NCI-H2081 (cell line): ENCODE measurements around the gene PISD.

Experiments
- DNase-seq, 2 experiments: peaks; one replicate each; lab custom pipeline; 2025; lab: John Stamatoyannopoulos, UW

Gene PISD

DNA sequence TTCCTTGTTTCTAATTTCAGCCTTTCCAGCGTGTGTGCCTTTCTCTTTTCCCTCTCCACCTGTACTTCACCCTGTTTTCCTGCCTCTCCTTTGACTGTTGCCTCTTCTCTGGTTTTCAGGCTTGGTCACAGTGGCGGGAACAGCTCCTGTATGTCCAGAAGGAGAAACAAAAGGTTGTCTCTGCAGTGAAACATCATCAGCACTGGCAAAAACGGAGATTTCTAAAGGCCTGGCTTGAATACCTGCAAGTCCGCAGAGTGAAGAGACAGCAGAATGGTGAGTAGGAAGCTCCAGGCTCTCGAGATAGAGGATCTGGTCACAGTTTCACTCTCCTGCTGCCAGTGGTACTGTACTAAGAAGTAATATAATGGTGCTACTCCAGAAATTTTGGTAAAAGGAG, 89.1 kb downstream of the PISD start:
- no peak for DNase-seq

DNA sequence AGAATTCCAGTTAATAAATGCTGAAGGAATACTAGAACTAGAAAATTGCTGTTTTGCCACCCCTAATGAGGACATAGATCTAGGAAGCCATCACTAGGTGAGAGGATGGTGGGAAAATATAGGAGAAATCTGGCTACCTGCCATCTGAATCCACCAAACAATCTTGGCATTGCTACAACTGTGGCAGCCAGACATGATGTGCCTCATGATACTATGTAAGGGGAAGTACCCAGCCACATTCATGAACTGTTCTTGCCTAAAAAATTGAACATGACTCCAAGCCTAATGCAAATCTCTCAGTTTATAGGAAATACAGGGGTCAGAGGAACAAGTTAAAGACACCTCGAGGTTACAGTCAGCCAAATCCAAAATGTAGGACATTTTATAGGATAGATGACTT, 92.9 kb downstream of the PISD start:
- peak in 1 of 2 experiments; percentile 1 for DNase-seq
